Measurements from ENCODE around the gene TPST1. TPM values are rescaled to one million over a fixed set of nuclear protein-coding genes. Genes with fewer than 3 reads are reported as not detected.

Gene TPST1
- total RNA-seq, 1 donor from 2014 or later: 29.6 TPM

GRCh38 chr7:66267249-66267648 lies 62.1 kb downstream of the TPST1 start:
- DNase-seq (ENCODE audit: low spot score, unreplicated experiment): no peak
- H3K4me3 Mint-ChIP-seq (ENCODE audit: low read depth): no peak overlapping the region
- no peak for TF ChIP-seq CTCF (IDR thresholded peaks at IDR 0.05; ENCODE audit: unreplicated experiment)
- no peaks in the 10 kb centered on the region for H3K4me1 Mint-ChIP-seq (ENCODE audit: low read depth)
- H3K36me3 Mint-ChIP-seq (ENCODE audit: insufficient read depth): peaks cover 29% of the 10 kb centered on the region
- H3K9me3 Mint-ChIP-seq (ENCODE audit: low read depth): peaks cover 34% of the 10 kb centered on the region
- no peaks in the 10 kb centered on the region for H3K27me3 Mint-ChIP-seq
- no peak overlapping the region for H3K27ac Mint-ChIP-seq

- Mint-ChIP-seq H3K27ac (no peak overlapping the region), H3K4me3 (ENCODE audit: low read depth) (no peak overlapping the region)
Observed at GRCh38 chr7:66269978-66270377, 64.8 kb downstream of the TPST1 start.

GRCh38 chr7:66272321-66272720 lies 67.2 kb downstream of the TPST1 start:
- no peak overlapping the region for H3K4me3 Mint-ChIP-seq (ENCODE audit: low read depth)
- no peaks in the 10 kb centered on the region for H3K4me1 Mint-ChIP-seq (ENCODE audit: low read depth)
- peaks cover 17% of the 10 kb centered on the region for H3K36me3 Mint-ChIP-seq (ENCODE audit: insufficient read depth)
- DNase-seq (ENCODE audit: low spot score, unreplicated experiment): no peak
- H3K9me3 Mint-ChIP-seq (ENCODE audit: low read depth): peaks cover 11% of the 10 kb centered on the region
- no peak for TF ChIP-seq CTCF (IDR thresholded peaks at IDR 0.05; ENCODE audit: unreplicated experiment)
- no peak overlapping the region for H3K27ac Mint-ChIP-seq
- H3K27me3 Mint-ChIP-seq: no peaks in the 10 kb centered on the region

More at GRCh38 chr7:66269978-66270377, 64.8 kb downstream of the TPST1 start:
- DNase-seq (ENCODE audit: low spot score, unreplicated experiment): no peak
- no peaks in the 10 kb centered on the region for H3K27me3 Mint-ChIP-seq
- TF ChIP-seq CTCF (IDR thresholded peaks at IDR 0.05; ENCODE audit: unreplicated experiment): no peak
- no peaks in the 10 kb centered on the region for H3K4me1 Mint-ChIP-seq (ENCODE audit: low read depth)
- H3K9me3 Mint-ChIP-seq (ENCODE audit: low read depth): peaks cover 23% of the 10 kb centered on the region
- H3K36me3 Mint-ChIP-seq (ENCODE audit: insufficient read depth): peaks cover 22% of the 10 kb centered on the region

- H3K27me3 Mint-ChIP-seq: no peaks in the 10 kb centered on the region
- H3K4me3 Mint-ChIP-seq (ENCODE audit: low read depth): no peak overlapping the region
- TF ChIP-seq CTCF (IDR thresholded peaks at IDR 0.05; ENCODE audit: unreplicated experiment): no peak
- H3K9me3 Mint-ChIP-seq (ENCODE audit: low read depth): peaks cover 6% of the 10 kb centered on the region
- no peaks in the 10 kb centered on the region for H3K4me1 Mint-ChIP-seq (ENCODE audit: low read depth)
- H3K27ac Mint-ChIP-seq: no peak overlapping the region
- peaks cover 14% of the 10 kb centered on the region for H3K36me3 Mint-ChIP-seq (ENCODE audit: insufficient read depth)
- no peak for DNase-seq (ENCODE audit: low spot score, unreplicated experiment)
Observed at GRCh38 chr7:66276363-66276762, 71.2 kb downstream of the TPST1 start.

GRCh38 chr7:66277492-66277891 lies 72.4 kb downstream of the TPST1 start:
- Mint-ChIP-seq H3K9me3 (ENCODE audit: low read depth) (peaks cover 3% of the 10 kb centered on the region), H3K27ac (no peak overlapping the region), H3K27me3 (no peaks in the 10 kb centered on the region), H3K36me3 (ENCODE audit: insufficient read depth) (peaks cover 11% of the 10 kb centered on the region), H3K4me1 (ENCODE audit: low read depth) (no peaks in the 10 kb centered on the region), H3K4me3 (ENCODE audit: low read depth) (no peak overlapping the region)
- DNase-seq (ENCODE audit: low spot score, unreplicated experiment): no peak
- TF ChIP-seq CTCF (IDR thresholded peaks at IDR 0.05; ENCODE audit: unreplicated experiment): no peak
